ENCODE measurements around the gene HLA-DQA1.
"Not testable (repeated sequence)": the region's sequence is repeated elsewhere in the genome, so short reads cannot be mapped to it uniquely, and the experiment has no call there.

Gene HLA-DQA1

GRCh38 chr6:32627831-32628230 is 9.4 kb upstream of the HLA-DQA1 start:
- Histone ChIP-seq H3K27me3 (ENCODE audit: insufficient read depth, low read length, poor library complexity, severe bottlenecking) (no peaks in the 10 kb centered on the region), H3K4me1 (ENCODE audit: insufficient read depth, low read length, poor library complexity, severe bottlenecking) (peaks cover 9% of the 10 kb centered on the region), H2AFZ (ENCODE audit: low read length) (no peak overlapping the region), H3K9me2 (replicated peaks; ENCODE audit: low read depth, low read length) (no peaks in the 10 kb centered on the region), H3K79me2 (ENCODE audit: insufficient read depth, low read length) (no peaks in the 10 kb centered on the region), H3K9me3 (ENCODE audit: insufficient read depth, low read depth, low read length) (no peaks in the 10 kb centered on the region), H3K4me3 (ENCODE audit: low read length, poor library complexity, severe bottlenecking) (no peak overlapping the region), H3K4me2 (ENCODE audit: low read depth, low read length, poor library complexity, severe bottlenecking) (no peak overlapping the region), H3K36me3 (ENCODE audit: insufficient read depth, low read length) (no peaks in the 10 kb centered on the region), H4K20me1 (ENCODE audit: insufficient read depth, low read length, poor library complexity, severe bottlenecking) (no peaks in the 10 kb centered on the region), H3F3A (ENCODE audit: low read depth) (peaks cover 4% of the 10 kb centered on the region; the same call in 1 of the 2 replicates), H3K9ac (ENCODE audit: low read depth, low read length, poor library complexity, severe bottlenecking) (no peak overlapping the region)
- no peak for TF ChIP-seq CTCF (conservative IDR thresholded peaks at IDR 0.05; ENCODE audit: low read length)
- TF ChIP-seq EZH2phosphoT487 (IDR thresholded peaks at IDR 0.05; ENCODE audit: borderline replicate concordance) = no peak

- not testable (repeated sequence) for H3K4me3 ChIP-seq (ENCODE audit: low read length, poor library complexity, severe bottlenecking); H3K79me2 ChIP-seq (ENCODE audit: insufficient read depth, low read length); H3K9me2 ChIP-seq (replicated peaks; ENCODE audit: low read depth, low read length); H3K4me1 ChIP-seq (ENCODE audit: insufficient read depth, low read length, poor library complexity, severe bottlenecking); H2AFZ ChIP-seq (ENCODE audit: low read length); H3K27me3 ChIP-seq (ENCODE audit: insufficient read depth, low read length, poor library complexity, severe bottlenecking); H3K9ac ChIP-seq (ENCODE audit: low read depth, low read length, poor library complexity, severe bottlenecking); H3K4me2 ChIP-seq (ENCODE audit: low read depth, low read length, poor library complexity, severe bottlenecking); H3F3A ChIP-seq (ENCODE audit: low read depth); H4K20me1 ChIP-seq (ENCODE audit: insufficient read depth, low read length, poor library complexity, severe bottlenecking); H3K9me3 ChIP-seq (ENCODE audit: insufficient read depth, low read depth, low read length); H3K36me3 ChIP-seq (ENCODE audit: insufficient read depth, low read length)
Measured at GRCh38 chr6:32629793-32630192, 7.4 kb upstream of the HLA-DQA1 start.

- no peaks in the 10 kb centered on the region for H3K9me2 ChIP-seq (replicated peaks; ENCODE audit: low read depth, low read length)
- no peaks in the 10 kb centered on the region for H3K36me3 ChIP-seq (ENCODE audit: insufficient read depth, low read length)
- no peaks in the 10 kb centered on the region for H3K4me1 ChIP-seq (ENCODE audit: insufficient read depth, low read length, poor library complexity, severe bottlenecking)
- H4K20me1 ChIP-seq (ENCODE audit: insufficient read depth, low read length, poor library complexity, severe bottlenecking) = no peaks in the 10 kb centered on the region
- H2AFZ ChIP-seq (ENCODE audit: low read length) = no peak overlapping the region
- H3K4me3 ChIP-seq (ENCODE audit: low read length, poor library complexity, severe bottlenecking) = no peak overlapping the region
- H3K4me2 ChIP-seq (ENCODE audit: low read depth, low read length, poor library complexity, severe bottlenecking) = no peak overlapping the region
- peaks cover 3% of the 10 kb centered on the region for H3K27me3 ChIP-seq (ENCODE audit: insufficient read depth, low read length, poor library complexity, severe bottlenecking)
- no peak overlapping the region for H3K9ac ChIP-seq (ENCODE audit: low read depth, low read length, poor library complexity, severe bottlenecking)
- no peaks in the 10 kb centered on the region for H3F3A ChIP-seq (ENCODE audit: low read depth)
- no peaks in the 10 kb centered on the region for H3K79me2 ChIP-seq (ENCODE audit: insufficient read depth, low read length)
- no peaks in the 10 kb centered on the region for H3K9me3 ChIP-seq (ENCODE audit: insufficient read depth, low read depth, low read length)
- no peak for TF ChIP-seq CTCF (conservative IDR thresholded peaks at IDR 0.05; ENCODE audit: low read length)
- no peak for TF ChIP-seq EZH2phosphoT487 (IDR thresholded peaks at IDR 0.05; ENCODE audit: borderline replicate concordance)
Measured at GRCh38 chr6:32635526-32636123, 1.6 kb upstream of the HLA-DQA1 start.

GRCh38 chr6:32637883-32638282 is 677 bp downstream of the HLA-DQA1 start:
- Histone ChIP-seq H2AFZ (ENCODE audit: low read length) (no peak overlapping the region), H4K20me1 (ENCODE audit: insufficient read depth, low read length, poor library complexity, severe bottlenecking) (no peaks in the 10 kb centered on the region), H3K27me3 (ENCODE audit: insufficient read depth, low read length, poor library complexity, severe bottlenecking) (peaks cover 3% of the 10 kb centered on the region), H3K36me3 (ENCODE audit: insufficient read depth, low read length) (no peaks in the 10 kb centered on the region), H3K4me2 (ENCODE audit: low read depth, low read length, poor library complexity, severe bottlenecking) (no peak overlapping the region), H3K9me3 (ENCODE audit: insufficient read depth, low read depth, low read length) (no peaks in the 10 kb centered on the region), H3K79me2 (ENCODE audit: insufficient read depth, low read length) (no peaks in the 10 kb centered on the region), H3K9ac (ENCODE audit: low read depth, low read length, poor library complexity, severe bottlenecking) (no peak overlapping the region), H3K4me3 (ENCODE audit: low read length, poor library complexity, severe bottlenecking) (no peak overlapping the region), H3K4me1 (ENCODE audit: insufficient read depth, low read length, poor library complexity, severe bottlenecking) (no peaks in the 10 kb centered on the region), H3K9me2 (replicated peaks; ENCODE audit: low read depth, low read length) (no peaks in the 10 kb centered on the region), H3F3A (ENCODE audit: low read depth) (no peaks in the 10 kb centered on the region)
- TF ChIP-seq CTCF (conservative IDR thresholded peaks at IDR 0.05; ENCODE audit: low read length) (no peak), EZH2phosphoT487 (IDR thresholded peaks at IDR 0.05; ENCODE audit: borderline replicate concordance) (no peak)
